NCI-H2081 (cell line): ENCODE data around the gene ZNF683.
A peak's percentile ranks its signal among the peaks of the same experiment; 100 is the strongest.
"Not testable (repeated sequence)": the region's sequence is repeated elsewhere in the genome, so short reads cannot be mapped to it uniquely, and the experiment has no call there.

Source experiments
- DNase-seq, 2 experiments: peaks; one replicate each; lab custom pipeline; 2025; lab: John Stamatoyannopoulos, UW

Gene ZNF683

GRCh38 chr1:26372611-26373010 lies at the start of gene ZNF683:
Gene ZNF683, minus strand, starts transcription at chr1:26372750. Its CDS starts 4,179 bp downstream, at chr1:26368571.
- DNase-seq: not testable (repeated sequence)

GRCh38 chr1:26419494-26419893 lies 46.9 kb upstream of the ZNF683 start:
- DNase-seq: peak in 1 of 2 experiments; percentile 3

- DNase-seq: no peak
These were observed 46.4 kb upstream of the ZNF683 start for GRCh38 chr1:26418865-26419349.

- peak; percentile 43 to 62 for DNase-seq
These were observed 44.7 kb upstream of the ZNF683 start for GRCh38 chr1:26417111-26417759.

- DNase-seq: no peak
These were observed 40.5 kb upstream of the ZNF683 start for GRCh38 chr1:26413031-26413430.

- DNase-seq: no peak
These were observed 39.8 kb upstream of the ZNF683 start for GRCh38 chr1:26412180-26412840.

- DNase-seq: no peak
These were observed 39.1 kb upstream of the ZNF683 start for GRCh38 chr1:26411624-26412074.

GRCh38 chr1:26410706-26411623 lies 38.4 kb upstream of the ZNF683 start, which contains the start of gene LIN28A:
Gene LIN28A, plus strand, starts transcription at chr1:26410817. Its CDS starts 75 bp downstream, at chr1:26410892.
- no peak for DNase-seq

GRCh38 chr1:26409191-26409807 lies 36.7 kb upstream of the ZNF683 start:
- no peak for DNase-seq

GRCh38 chr1:26408604-26409003 lies 36.1 kb upstream of the ZNF683 start:
- no peak for DNase-seq

- DNase-seq: no peak
These were observed 32.8 kb upstream of the ZNF683 start for GRCh38 chr1:26405281-26405915.

GRCh38 chr1:26404641-26405040 lies 32.1 kb upstream of the ZNF683 start:
- no peak for DNase-seq

- no peak for DNase-seq
These were observed 31.1 kb upstream of the ZNF683 start for GRCh38 chr1:26403656-26404055.

GRCh38 chr1:26401891-26402290 lies 29.3 kb upstream of the ZNF683 start:
- DNase-seq: no peak

- no peak for DNase-seq
These were observed 26.5 kb upstream of the ZNF683 start for GRCh38 chr1:26399034-26399433.

GRCh38 chr1:26395754-26396153 lies 23.2 kb upstream of the ZNF683 start:
- no peak for DNase-seq

GRCh38 chr1:26391450-26391849 lies 18.9 kb upstream of the ZNF683 start:
- DNase-seq: peak in 1 of 2 experiments; percentile 2

GRCh38 chr1:26389604-26390247 lies 17.2 kb upstream of the ZNF683 start:
- DNase-seq: no peak

GRCh38 chr1:26388791-26389445 lies 16.4 kb upstream of the ZNF683 start:
- no peak for DNase-seq

- no peak for DNase-seq
These were observed 14.9 kb upstream of the ZNF683 start for GRCh38 chr1:26387447-26387846.
